K562 (cell line): ENCODE measurements around the gene SREBF1. TPM values are rescaled to one million over a fixed set of nuclear protein-coding genes. Genes with fewer than 3 reads are reported as not detected.
A peak's percentile ranks its signal among the peaks of the same experiment; 100 is the strongest.

ENCODE experiments used
- ATF7 ChIP-seq: fragments of 450-650 bp; IDR thresholded peaks from 2 replicates; pipeline ENCODE4 v1.7.1; 2014; ENCODE audit warnings: mild to moderate bottlenecking, moderate library complexity
- BMI1 ChIP-seq: fragments of 150-350 bp; IDR thresholded peaks from 2 replicates; pipeline ENCODE4 v1.6.1; 2014; ENCODE audit warnings: low read length
- CBFA2T2 ChIP-seq: fragments of 450-650 bp; conservative IDR thresholded peaks from 2 replicates; pipeline ENCODE4 v1.6.1; 2017; ENCODE audit warnings: mild to moderate bottlenecking
- CBX3 ChIP-seq, 2 experiments: IDR thresholded peaks; 1 replicate in 1 of 2; 2 replicates in 1 of 2; pipeline ENCODE4 v1.6.1; 2012; ENCODE audit warnings: inconsistent platforms in 2 of 2, low read length in 2 of 2, borderline replicate concordance in 1 of 2, control low read depth in 1 of 2
- CCNT2 ChIP-seq: IDR thresholded peaks from 2 replicates; pipeline ENCODE4 v1.6.1; 2011; ENCODE audit warnings: borderline replicate concordance, low read depth, mild to moderate bottlenecking, moderate library complexity, mixed read lengths, low read length; ENCODE audit not compliant: insufficient read length; ENCODE audit errors: extremely low read depth
- CREBBP ChIP-seq: IDR thresholded peaks from one replicate; pipeline ENCODE4 v1.6.1; 2012; ENCODE audit warnings: low read depth, mild to moderate bottlenecking, control low read depth, inconsistent platforms, low read length
- DLX4 ChIP-seq: fragments of 250-450 bp; sonication (Bioruptor Pico); IDR thresholded peaks from 2 replicates; pipeline ENCODE4 v1.6.1; 2021; ENCODE audit warnings: mild to moderate bottlenecking
- FOXM1 ChIP-seq, 2 experiments: fragments of 450-650 bp in 1 of 2; sonication (generic) in 1 of 2; formaldehyde crosslinking in 1 of 2; IDR thresholded peaks; 2 replicates each; pipeline versions ENCODE4 v1.6.1 to v1.9.0; 2017 to 2022; ENCODE audit warnings: low read depth in 2 of 2, mild to moderate bottlenecking in 2 of 2, missing genetic modification reagents in 1 of 2, moderate library complexity in 1 of 2
- HDAC8 ChIP-seq: fragments of 450-650 bp; IDR thresholded peaks from 2 replicates; pipeline ENCODE4 v1.6.1; 2016; ENCODE audit warnings: mild to moderate bottlenecking, missing genetic modification characterization, moderate library complexity, missing compliant biosample characterization
- HMG20A ChIP-seq: fragments of 450-650 bp; formaldehyde crosslinking; conservative IDR thresholded peaks from 2 replicates; pipeline ENCODE4 v1.4.0; 2020; ENCODE audit warnings: mild to moderate bottlenecking, mixed read lengths
- HNRNPK ChIP-seq: fragments of 200-400 bp; formaldehyde crosslinking; IDR thresholded peaks from one replicate; pipeline ENCODE4 v1.6.1; 2018; ENCODE audit warnings: mild to moderate bottlenecking, low read depth, low read length; ENCODE audit not compliant: poor library complexity, severe bottlenecking
- MCM2 ChIP-seq: fragments of 450-650 bp; IDR thresholded peaks from 2 replicates; pipeline ENCODE4 v1.6.1; 2017; ENCODE audit warnings: low read depth, mild to moderate bottlenecking
- MCM5 ChIP-seq: fragments of 450-650 bp; IDR thresholded peaks from 2 replicates; pipeline ENCODE4 v1.6.1; 2016; ENCODE audit warnings: low read depth
- NCOA4 ChIP-seq: fragments of 450-650 bp; IDR thresholded peaks from 2 replicates; pipeline ENCODE4 v1.6.1; 2018; ENCODE audit warnings: mild to moderate bottlenecking; ENCODE audit not compliant: partially characterized antibody
- NEUROD1 ChIP-seq: fragments of 150-350 bp; IDR thresholded peaks from 2 replicates; pipeline ENCODE4 v1.6.1; 2014; ENCODE audit warnings: borderline replicate concordance, low read length, low read depth; ENCODE audit not compliant: partially characterized antibody
- NFATC3 ChIP-seq: fragments of 450-650 bp; IDR thresholded peaks from 2 replicates; pipeline ENCODE4 v1.6.1; 2017; ENCODE audit warnings: mild to moderate bottlenecking
- POLR2AphosphoS2 ChIP-seq: IDR thresholded peaks from 2 replicates; pipeline ENCODE4 v1.6.1; 2012; ENCODE audit warnings: low read length, improper control_type of control experiment
- PRPF4 ChIP-seq: fragments of 200-400 bp; formaldehyde crosslinking; IDR thresholded peaks from one replicate; pipeline ENCODE4 v1.6.1; 2017; ENCODE audit warnings: low read length, low read depth, mild to moderate bottlenecking; ENCODE audit not compliant: insufficient read depth, poor library complexity, severe bottlenecking
- RCOR1 ChIP-seq, 2 experiments: IDR thresholded peaks; 2 replicates each; pipeline ENCODE4 v1.6.1; 2012; ENCODE audit warnings: low read depth in 2 of 2, low read length in 2 of 2, borderline replicate concordance in 1 of 2, improper control_type of control experiment in 1 of 2
- SMAD4 ChIP-seq: fragments of 250-450 bp; sonication (Bioruptor Pico); conservative IDR thresholded peaks from 2 replicates; pipeline ENCODE4 v1.8.0; 2021; ENCODE audit warnings: inconsistent platforms, mild to moderate bottlenecking, moderate library complexity
- ZBTB9 ChIP-seq: fragments of 450-650 bp; formaldehyde crosslinking; IDR thresholded peaks from 2 replicates; pipeline ENCODE4 v1.4.0; 2020; ENCODE audit warnings: mild to moderate bottlenecking, moderate library complexity
- ZFP1 ChIP-seq: fragments of 450-650 bp; formaldehyde crosslinking; IDR thresholded peaks from 2 replicates; pipeline ENCODE4 v1.4.0; 2020; ENCODE audit warnings: mild to moderate bottlenecking, mixed read lengths
- ZNF316 ChIP-seq: fragments of 450-650 bp; IDR thresholded peaks from 2 replicates; pipeline ENCODE4 v1.6.1; 2016
- polyA plus RNA-seq, 8 experiments: library from polyadenylated mRNA; depleted of rRNA in 4 of 8; stranded (reverse) in 5 of 8; unstranded in 3 of 8; fragments of >200 nt; fragmentation: Nextera tagmentation in 2 of 8; fragmentation: Illumina TruSeq in 1 of 8; extraction: Ambion mirVana in 2 of 8; extraction: Trizol in 1 of 8; gene quantifications; 2 replicates each; pipeline versions ENCODE4 v1.2.1 to v1.2.3, GENCODE V29; 2011 to 2014; ENCODE audit warnings: inconsistent platforms in 1 of 8, missing spikeins in 1 of 8
- total RNA-seq, 7 experiments: library from RNA; depleted of rRNA in 6 of 7; stranded (reverse); fragments of >200 nt in 6 of 7; fragmentation: Illumina TruSeq in 2 of 7; extraction: Trizol in 2 of 7; gene quantifications; 2 replicates each; pipeline versions ENCODE4 v1.2.1 to v1.2.3, GENCODE V29; 2011 to 2021; ENCODE audit warnings: low replicate concordance in 1 of 7
- TF ChIP-seq, protein P1 (sequence below): sonication (generic); formaldehyde crosslinking; IDR thresholded peaks from 2 replicates; pipeline ENCODE4 v1.8.0; 2022; ENCODE audit warnings: missing genetic modification reagents, mild to moderate bottlenecking, moderate library complexity, borderline replicate concordance
- TF ChIP-seq, protein P2 (sequence below): fragments of 450-650 bp; conservative IDR thresholded peaks from 2 replicates; pipeline ENCODE4 v1.6.1; 2016; ENCODE audit warnings: missing genetic modification characterization, low read depth, mild to moderate bottlenecking, missing compliant biosample characterization, moderate library complexity

The SREBF1 gene
- total and polyA plus RNA-seq, 9 of the 15 experiments (the other 6 are each of a cell fraction or from before 2014, with no cell fraction given): 1.6 to 169 (median 69.4) TPM

DNA sequence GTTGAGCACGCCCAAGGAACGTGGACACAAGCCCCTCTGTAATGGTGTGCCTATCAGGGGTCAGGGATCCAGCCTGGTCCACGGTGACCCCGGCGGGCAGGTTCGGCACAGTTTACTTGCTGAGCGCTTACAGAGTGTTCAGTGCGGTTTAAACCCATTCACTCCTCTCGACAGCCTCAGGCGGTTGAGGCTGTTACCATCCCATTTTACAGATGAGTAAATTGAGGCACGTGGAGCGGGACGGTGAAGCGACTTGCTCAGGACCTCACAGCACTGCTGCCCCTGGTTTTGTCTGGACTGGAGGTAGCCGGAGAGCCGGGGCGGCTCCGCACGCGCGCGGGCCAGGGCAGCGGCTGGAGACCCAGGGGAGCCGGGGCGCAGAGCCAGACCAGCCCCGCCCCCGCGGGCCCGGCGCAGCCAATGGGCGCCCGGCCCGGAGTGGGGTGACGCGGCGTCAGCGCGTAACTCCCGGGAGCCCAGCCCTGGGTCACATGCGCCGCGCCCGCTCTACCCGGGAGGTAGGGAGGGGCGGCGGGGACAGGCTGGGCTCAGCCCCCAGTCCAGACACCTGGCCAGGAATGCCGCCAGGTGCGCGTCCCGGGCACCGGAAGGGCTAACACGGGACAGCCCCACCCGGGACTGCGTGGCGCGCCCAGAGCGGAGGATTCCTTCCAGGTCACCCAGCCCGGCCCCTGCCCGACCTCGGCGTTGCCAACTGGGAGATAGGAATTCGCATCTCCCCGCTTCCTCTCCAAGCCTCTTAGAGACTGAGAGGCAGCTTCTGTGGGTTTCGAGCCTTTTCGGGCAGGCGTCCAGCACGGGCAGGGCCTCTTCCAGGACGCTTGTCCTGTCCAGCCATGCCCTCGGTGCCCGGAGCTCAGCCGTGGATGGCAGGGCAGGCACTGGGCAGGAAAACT, 3.3 kb upstream of the SREBF1 start (continued):
- TF ChIP-seq HDAC8 (tag) (no peak), ZBTB9 (peak; percentile 93), CREBBP (no peak), DLX4 (CRISPR knock-in tag) (no peak), NFATC3 (no peak), CBX3 (IDR thresholded peaks at IDR 0.05; ENCODE audit: borderline replicate concordance in 1 of 2, low read length in 2 of 2) (peak in 1 of 2 experiments; percentile 36; a peak in 1 of 3 replicates), HNRNPK (no peak), PRPF4 (no peak), MCM2 (no peak), NCOA4 (no peak), ATF7 (peak; percentile 70), MCM5 (no peak), RCOR1 (IDR thresholded peaks at IDR 0.05; ENCODE audit: borderline replicate concordance in 1 of 2, low read depth in 2 of 2, low read length in 2 of 2) (peak; percentile 66 to 90; a peak in 3 of 4 replicates), ZFP1 (CRISPR knock-in tag) (no peak), BMI1 (no peak), POLR2AphosphoS2 (peak; percentile 90; the same call in 1 of the 2 replicates), CBFA2T2 (peak; percentile 47), HMG20A (CRISPR knock-in tag) (no peak), FOXM1 (IDR thresholded peaks at IDR 0.05; ENCODE audit: low read depth) (no peak), FOXM1 (CRISPR knock-in tag; IDR thresholded peaks at IDR 0.05; ENCODE audit: low read depth) (no peak), CCNT2 (peak; percentile 95), NEUROD1 (peak; percentile 63), SMAD4 (CRISPR knock-in tag) (peak; percentile 85), ZNF316 (no peak)
- TF ChIP-seq, protein P1, sequence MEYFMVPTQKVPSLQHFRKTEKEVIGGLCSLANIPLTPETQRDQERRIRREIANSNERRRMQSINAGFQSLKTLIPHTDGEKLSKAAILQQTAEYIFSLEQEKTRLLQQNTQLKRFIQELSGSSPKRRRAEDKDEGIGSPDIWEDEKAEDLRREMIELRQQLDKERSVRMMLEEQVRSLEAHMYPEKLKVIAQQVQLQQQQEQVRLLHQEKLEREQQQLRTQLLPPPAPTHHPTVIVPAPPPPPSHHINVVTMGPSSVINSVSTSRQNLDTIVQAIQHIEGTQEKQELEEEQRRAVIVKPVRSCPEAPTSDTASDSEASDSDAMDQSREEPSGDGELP (CRISPR knock-in tag): peak; percentile 60; the same call in 1 of the 2 replicates
- TF ChIP-seq, protein P2, sequence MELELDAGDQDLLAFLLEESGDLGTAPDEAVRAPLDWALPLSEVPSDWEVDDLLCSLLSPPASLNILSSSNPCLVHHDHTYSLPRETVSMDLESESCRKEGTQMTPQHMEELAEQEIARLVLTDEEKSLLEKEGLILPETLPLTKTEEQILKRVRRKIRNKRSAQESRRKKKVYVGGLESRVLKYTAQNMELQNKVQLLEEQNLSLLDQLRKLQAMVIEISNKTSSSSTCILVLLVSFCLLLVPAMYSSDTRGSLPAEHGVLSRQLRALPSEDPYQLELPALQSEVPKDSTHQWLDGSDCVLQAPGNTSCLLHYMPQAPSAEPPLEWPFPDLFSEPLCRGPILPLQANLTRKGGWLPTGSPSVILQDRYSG: no peak
